Subcutaneous adipose tissue (tissue), 4 donors: ENCODE measurements around the gene ZFC3H1. TPM values are rescaled to one million over a fixed set of nuclear protein-coding genes. Genes with fewer than 3 reads are reported as not detected.

ENCODE experiments used
- total RNA-seq, 4 donors: library from RNA; depleted of rRNA; stranded (reverse); fragments of >200 nt; gene quantifications; one replicate each; pipeline ENCODE4 v1.1.0, GENCODE V29; 2016
- TF ChIP-seq, protein P1 (sequence below): fragments of 450-650 bp; IDR thresholded peaks from one replicate; pipeline ENCODE4 v1.5.1; 2016; ENCODE audit warnings: low read depth, mild to moderate bottlenecking, control low read depth, antibody characterized with exemption, moderate library complexity

ZFC3H1 gene
- total RNA-seq, 4 donors from 2014 or later = 68.7 to 117 (median 83.4) TPM

DNA sequence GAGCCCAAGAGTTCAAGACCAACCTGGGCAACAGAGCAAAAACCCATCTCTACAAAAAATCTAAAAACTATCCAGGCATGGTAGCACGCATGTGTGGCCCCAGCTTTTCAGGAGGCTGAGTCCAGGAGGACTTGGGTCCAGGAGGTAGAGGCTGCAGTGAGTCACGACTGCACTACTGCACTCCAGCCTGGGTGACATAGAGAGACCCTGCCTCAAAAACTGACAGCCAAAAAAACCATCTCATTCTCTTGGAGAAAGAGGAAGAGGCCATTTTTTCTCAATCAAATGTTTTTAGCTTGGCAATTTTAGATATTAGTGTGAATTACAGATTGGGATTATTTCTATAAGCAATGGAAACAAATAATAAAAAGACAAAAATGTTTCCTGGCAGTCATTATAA, 38.2 kb downstream of the ZFC3H1 start:
- TF ChIP-seq, protein P1, sequence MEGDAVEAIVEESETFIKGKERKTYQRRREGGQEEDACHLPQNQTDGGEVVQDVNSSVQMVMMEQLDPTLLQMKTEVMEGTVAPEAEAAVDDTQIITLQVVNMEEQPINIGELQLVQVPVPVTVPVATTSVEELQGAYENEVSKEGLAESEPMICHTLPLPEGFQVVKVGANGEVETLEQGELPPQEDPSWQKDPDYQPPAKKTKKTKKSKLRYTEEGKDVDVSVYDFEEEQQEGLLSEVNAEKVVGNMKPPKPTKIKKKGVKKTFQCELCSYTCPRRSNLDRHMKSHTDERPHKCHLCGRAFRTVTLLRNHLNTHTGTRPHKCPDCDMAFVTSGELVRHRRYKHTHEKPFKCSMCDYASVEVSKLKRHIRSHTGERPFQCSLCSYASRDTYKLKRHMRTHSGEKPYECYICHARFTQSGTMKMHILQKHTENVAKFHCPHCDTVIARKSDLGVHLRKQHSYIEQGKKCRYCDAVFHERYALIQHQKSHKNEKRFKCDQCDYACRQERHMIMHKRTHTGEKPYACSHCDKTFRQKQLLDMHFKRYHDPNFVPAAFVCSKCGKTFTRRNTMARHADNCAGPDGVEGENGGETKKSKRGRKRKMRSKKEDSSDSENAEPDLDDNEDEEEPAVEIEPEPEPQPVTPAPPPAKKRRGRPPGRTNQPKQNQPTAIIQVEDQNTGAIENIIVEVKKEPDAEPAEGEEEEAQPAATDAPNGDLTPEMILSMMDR = no peak

- TF ChIP-seq, protein P1 = no peak
Measured at GRCh38 chr12:71621938-71622337, 41.7 kb downstream of the ZFC3H1 start.

- TF ChIP-seq, protein P1 = no peak
Measured at GRCh38 chr12:71610031-71610795, 53.4 kb downstream of the ZFC3H1 start.

- TF ChIP-seq, protein P1 = no peak
Measured at GRCh38 chr12:71607494-71608330, 55.9 kb downstream of the ZFC3H1 start.

- TF ChIP-seq, protein P1 = no peak
Measured at GRCh38 chr12:71605039-71605438, 58.6 kb downstream of the ZFC3H1 start.

DNA sequence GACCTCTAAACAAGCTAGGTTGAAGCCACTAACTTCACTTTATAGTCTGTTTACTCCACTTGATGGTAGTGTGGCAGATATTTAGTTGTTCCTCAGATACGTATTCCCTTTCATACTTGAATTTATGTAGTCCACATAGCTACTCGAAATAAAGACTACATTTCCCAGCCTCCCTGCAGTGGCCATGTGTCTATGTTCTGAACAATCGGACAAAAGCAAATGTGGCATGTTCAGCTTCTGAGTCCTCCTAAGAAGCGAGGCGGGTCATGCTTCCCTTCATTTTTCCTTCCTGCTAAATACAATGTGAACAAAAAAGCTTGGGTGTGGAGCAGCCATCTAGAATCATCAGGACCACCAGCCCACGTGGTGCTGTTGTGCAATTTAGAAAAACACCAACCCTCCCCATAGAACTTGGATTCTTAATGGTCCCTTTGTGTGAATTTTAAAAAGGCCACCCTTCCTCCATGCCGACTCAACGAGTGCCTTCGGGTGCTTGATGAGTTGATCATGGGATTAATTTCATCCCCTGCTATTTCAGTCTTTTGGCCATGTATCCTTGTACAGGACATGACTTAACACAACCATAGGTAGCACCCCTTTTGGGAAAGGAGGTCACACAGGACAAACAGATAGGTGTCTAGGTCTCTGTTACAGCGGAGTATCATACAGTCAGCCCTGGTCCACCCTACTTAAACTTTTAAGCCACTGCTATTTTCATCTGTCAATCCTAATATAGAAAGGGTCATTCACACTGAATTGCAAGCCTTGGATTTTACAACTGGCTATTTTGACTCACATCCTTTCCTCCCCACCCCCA, 60.7 kb downstream of the ZFC3H1 start:
- TF ChIP-seq, protein P1 = no peak

- TF ChIP-seq, protein P1 = no peak
Measured at GRCh38 chr12:71601546-71601945, 62.1 kb downstream of the ZFC3H1 start.
